Smooth muscle cell (in vitro differentiated cells): ENCODE data around the gene ATP11A. TPM values are rescaled to one million over a fixed set of nuclear protein-coding genes. Genes with fewer than 3 reads are reported as not detected.
"Not testable (repeated sequence)": the region's sequence is repeated elsewhere in the genome, so short reads cannot be mapped to it uniquely, and the experiment has no call there.

Experiments
- DNase-seq: peaks from one replicate; lab custom pipeline; 2025; ENCODE audit not compliant: unreplicated experiment; lab: John Stamatoyannopoulos, UW
- H2AFZ ChIP-seq: fragments of 200-600 bp; sonication (generic); 2 replicates; pipeline ENCODE4 v1.6.0; 2016; ENCODE audit warnings: antibody characterized with exemption, low read depth, mild to moderate bottlenecking
- H3F3A ChIP-seq: fragments of 200-600 bp; sonication (generic); 2 replicates; pipeline ENCODE4 v1.6.0; 2017; ENCODE audit warnings: antibody characterized with exemption, low read depth
- H3K27ac ChIP-seq: fragments of 200-600 bp; sonication (generic); 2 replicates; pipeline ENCODE4 v1.5.1; 2016; ENCODE audit warnings: low read depth, mild to moderate bottlenecking
- H3K27me3 ChIP-seq: fragments of 200-600 bp; sonication (generic); 2 replicates; pipeline ENCODE4 v1.6.1; 2016; ENCODE audit warnings: low read depth, mild to moderate bottlenecking
- H3K36me3 ChIP-seq: fragments of 200-600 bp; sonication (generic); 2 replicates; pipeline ENCODE4 v1.5.1; 2016; ENCODE audit warnings: low read depth
- H3K4me1 ChIP-seq: fragments of 200-600 bp; sonication (generic); 2 replicates; pipeline ENCODE4 v1.5.1; 2016; ENCODE audit warnings: low read depth
- H3K4me2 ChIP-seq: fragments of 200-600 bp; sonication (generic); 2 replicates; pipeline ENCODE4 v1.6.0; 2016; ENCODE audit warnings: mild to moderate bottlenecking
- H3K4me3 ChIP-seq: fragments of 200-600 bp; sonication (generic); 2 replicates; pipeline ENCODE4 v1.5.1; 2016; ENCODE audit warnings: mild to moderate bottlenecking
- H3K79me2 ChIP-seq: fragments of 200-600 bp; sonication (generic); 2 replicates; pipeline ENCODE4 v1.6.0; 2016; ENCODE audit warnings: low read depth, mild to moderate bottlenecking
- H3K9ac ChIP-seq: fragments of 200-600 bp; sonication (generic); 2 replicates; pipeline ENCODE4 v1.6.0; 2016; ENCODE audit warnings: low read depth
- H3K9me3 ChIP-seq: fragments of 200-600 bp; sonication (generic); replicated peaks from 2 replicates; pipeline ENCODE4 v1.5.1; 2016; ENCODE audit warnings: low read depth
- H4K20me1 ChIP-seq: fragments of 200-600 bp; sonication (generic); 2 replicates; pipeline ENCODE4 v1.6.0; 2016; ENCODE audit warnings: low read depth
- WGBS: methylation state at CpG from one replicate; pipeline ENCODE4 v1.1.7; 2016; ENCODE audit warnings: low lambda C conversion rate; 5-methylcytosine and 5-hydroxymethylcytosine counted together
- polyA plus RNA-seq: library from polyadenylated mRNA; unstranded; fragments of >200 nt; fragmentation: Nextera tagmentation; extraction: Ambion mirVana; gene quantifications from 2 replicates; pipeline ENCODE4 v1.2.1, GENCODE V29; 2016
- total RNA-seq: library from RNA; depleted of rRNA; stranded (reverse); fragments of >200 nt; gene quantifications from 2 replicates; pipeline ENCODE4 v1.2.3, GENCODE V29; 2014
- TF ChIP-seq, protein P1 (sequence below): fragments of 200-600 bp; sonication (generic); IDR thresholded peaks from 2 replicates; pipeline ENCODE4 v1.5.1; 2017; ENCODE audit warnings: borderline replicate concordance, mild to moderate bottlenecking, antibody characterized with exemption; ENCODE audit not compliant: insufficient read depth, poor library complexity, severe bottlenecking

Gene ATP11A
- total and polyA plus RNA-seq, 2 experiments from 2014 or later = 6.5 to 7.5 TPM

DNA sequence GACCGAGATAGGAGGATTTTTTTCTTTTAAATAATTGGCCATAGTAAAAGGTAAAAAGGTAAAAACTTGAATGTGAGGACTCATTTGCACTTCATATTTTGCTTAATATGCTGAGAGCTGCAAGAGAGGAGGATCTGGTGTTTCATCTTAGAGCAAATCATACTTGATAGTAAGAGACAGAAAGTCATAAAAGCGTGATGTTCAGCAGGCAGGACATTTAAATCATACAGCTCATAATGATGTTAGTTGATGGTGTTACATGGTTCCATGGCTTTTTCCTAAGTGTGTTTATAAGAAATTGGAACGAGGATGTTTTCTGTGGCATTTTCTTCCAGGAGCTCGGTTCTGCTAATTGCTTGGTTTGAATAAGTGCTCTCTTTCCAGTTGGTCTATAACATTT is 16.3 kb downstream of the ATP11A start:
- Histone ChIP-seq H3F3A (peaks cover 3% of the 10 kb centered on the region), H3K4me1 (peaks cover 31% of the 10 kb centered on the region), H4K20me1 (peaks cover 14% of the 10 kb centered on the region), H3K9ac (no peak overlapping the region), H3K4me3 (no peak overlapping the region), H3K27me3 (no peaks in the 10 kb centered on the region), H3K4me2 (no peak overlapping the region), H3K79me2 (peaks cover 27% of the 10 kb centered on the region), H2AFZ (no peak overlapping the region), H3K36me3 (no peaks in the 10 kb centered on the region), H3K27ac (no peak overlapping the region), H3K9me3 (no peaks in the 10 kb centered on the region)
- 78% methylated on average over 4 of the region's 4 CpGs for WGBS
- TF ChIP-seq, protein P1, sequence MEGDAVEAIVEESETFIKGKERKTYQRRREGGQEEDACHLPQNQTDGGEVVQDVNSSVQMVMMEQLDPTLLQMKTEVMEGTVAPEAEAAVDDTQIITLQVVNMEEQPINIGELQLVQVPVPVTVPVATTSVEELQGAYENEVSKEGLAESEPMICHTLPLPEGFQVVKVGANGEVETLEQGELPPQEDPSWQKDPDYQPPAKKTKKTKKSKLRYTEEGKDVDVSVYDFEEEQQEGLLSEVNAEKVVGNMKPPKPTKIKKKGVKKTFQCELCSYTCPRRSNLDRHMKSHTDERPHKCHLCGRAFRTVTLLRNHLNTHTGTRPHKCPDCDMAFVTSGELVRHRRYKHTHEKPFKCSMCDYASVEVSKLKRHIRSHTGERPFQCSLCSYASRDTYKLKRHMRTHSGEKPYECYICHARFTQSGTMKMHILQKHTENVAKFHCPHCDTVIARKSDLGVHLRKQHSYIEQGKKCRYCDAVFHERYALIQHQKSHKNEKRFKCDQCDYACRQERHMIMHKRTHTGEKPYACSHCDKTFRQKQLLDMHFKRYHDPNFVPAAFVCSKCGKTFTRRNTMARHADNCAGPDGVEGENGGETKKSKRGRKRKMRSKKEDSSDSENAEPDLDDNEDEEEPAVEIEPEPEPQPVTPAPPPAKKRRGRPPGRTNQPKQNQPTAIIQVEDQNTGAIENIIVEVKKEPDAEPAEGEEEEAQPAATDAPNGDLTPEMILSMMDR = no peak
- no peak for DNase-seq

DNA sequence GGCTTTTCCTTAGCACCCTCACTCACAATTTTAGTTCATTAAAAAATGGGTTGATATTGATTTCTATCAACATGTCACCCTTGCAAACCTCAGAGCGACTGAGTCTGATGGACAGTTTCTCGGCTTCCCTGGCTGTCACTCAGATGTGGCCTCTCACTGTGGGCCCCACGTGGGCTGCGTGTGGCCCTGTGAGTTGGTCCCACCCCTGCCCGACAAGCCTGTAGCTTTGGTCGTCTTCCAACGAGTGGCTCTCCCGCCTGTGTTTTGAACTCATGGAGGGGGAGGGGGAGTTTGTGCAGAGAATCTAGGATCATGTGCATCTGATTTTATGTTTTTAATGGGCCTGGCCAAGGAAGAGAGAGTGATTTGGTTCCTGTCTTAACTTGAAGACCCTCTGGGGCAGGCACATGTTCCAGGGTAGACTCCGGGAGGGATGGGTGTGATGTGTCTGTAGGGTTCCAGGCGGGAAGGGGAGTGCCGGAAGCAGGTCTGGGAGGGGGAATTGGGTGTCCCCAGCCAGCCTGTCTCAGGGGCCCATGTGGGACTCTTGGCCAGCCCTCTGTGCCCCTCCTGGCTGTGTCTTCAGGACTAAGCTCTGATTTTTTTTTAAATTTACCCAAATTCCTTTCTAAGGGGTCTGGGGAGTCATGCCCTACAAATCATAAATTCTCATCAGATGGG is 18.9 kb downstream of the ATP11A start:
- WGBS = 70% methylated on average over 11 of the region's 11 CpGs
- TF ChIP-seq, protein P1 = no peak
- H3F3A ChIP-seq = peaks cover 6% of the 10 kb centered on the region
- peaks cover 45% of the 10 kb centered on the region for H3K4me1 ChIP-seq
- H3K4me3 ChIP-seq = no peak overlapping the region
- no peaks in the 10 kb centered on the region for H4K20me1 ChIP-seq
- no peak overlapping the region for H3K9ac ChIP-seq
- no peak overlapping the region for H2AFZ ChIP-seq
- no peak overlapping the region for H3K4me2 ChIP-seq
- no peaks in the 10 kb centered on the region for H3K27me3 ChIP-seq
- H3K9me3 ChIP-seq = no peaks in the 10 kb centered on the region
- no peaks in the 10 kb centered on the region for H3K36me3 ChIP-seq
- no peak for DNase-seq
- H3K27ac ChIP-seq = no peak overlapping the region
- peaks cover 27% of the 10 kb centered on the region for H3K79me2 ChIP-seq

DNA sequence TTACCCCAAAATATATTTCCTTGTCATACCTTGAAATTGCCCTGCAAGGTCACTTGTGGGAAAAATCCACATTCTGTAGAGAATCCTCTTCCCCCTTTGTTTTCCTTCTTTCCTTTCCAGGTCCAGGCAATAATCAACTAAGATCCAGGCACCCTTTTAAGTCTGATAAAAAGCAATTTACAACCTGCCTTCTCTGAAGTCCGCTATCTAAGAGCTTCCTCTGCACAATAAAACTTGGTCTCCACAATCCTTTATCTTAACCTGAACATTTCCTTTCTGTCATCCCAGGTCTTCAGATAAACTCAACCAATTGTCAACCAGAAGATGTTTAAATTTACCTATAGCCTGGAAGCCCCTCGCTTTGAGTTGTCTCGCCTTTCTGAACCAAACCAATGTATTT is 19.5 kb downstream of the ATP11A start:
- not testable (repeated sequence) for H2AFZ ChIP-seq, H3K4me3 ChIP-seq, H3K27ac ChIP-seq, H3K27me3 ChIP-seq, H3K4me2 ChIP-seq, H3K9me3 ChIP-seq, H4K20me1 ChIP-seq, H3F3A ChIP-seq, H3K9ac ChIP-seq, H3K36me3 ChIP-seq, DNase-seq
- peaks cover 40% of the 10 kb centered on the region for H3K4me1 ChIP-seq
- H3K79me2 ChIP-seq = peaks cover 24% of the 10 kb centered on the region
- WGBS = 91% methylated on average over 3 of the region's 3 CpGs

DNA sequence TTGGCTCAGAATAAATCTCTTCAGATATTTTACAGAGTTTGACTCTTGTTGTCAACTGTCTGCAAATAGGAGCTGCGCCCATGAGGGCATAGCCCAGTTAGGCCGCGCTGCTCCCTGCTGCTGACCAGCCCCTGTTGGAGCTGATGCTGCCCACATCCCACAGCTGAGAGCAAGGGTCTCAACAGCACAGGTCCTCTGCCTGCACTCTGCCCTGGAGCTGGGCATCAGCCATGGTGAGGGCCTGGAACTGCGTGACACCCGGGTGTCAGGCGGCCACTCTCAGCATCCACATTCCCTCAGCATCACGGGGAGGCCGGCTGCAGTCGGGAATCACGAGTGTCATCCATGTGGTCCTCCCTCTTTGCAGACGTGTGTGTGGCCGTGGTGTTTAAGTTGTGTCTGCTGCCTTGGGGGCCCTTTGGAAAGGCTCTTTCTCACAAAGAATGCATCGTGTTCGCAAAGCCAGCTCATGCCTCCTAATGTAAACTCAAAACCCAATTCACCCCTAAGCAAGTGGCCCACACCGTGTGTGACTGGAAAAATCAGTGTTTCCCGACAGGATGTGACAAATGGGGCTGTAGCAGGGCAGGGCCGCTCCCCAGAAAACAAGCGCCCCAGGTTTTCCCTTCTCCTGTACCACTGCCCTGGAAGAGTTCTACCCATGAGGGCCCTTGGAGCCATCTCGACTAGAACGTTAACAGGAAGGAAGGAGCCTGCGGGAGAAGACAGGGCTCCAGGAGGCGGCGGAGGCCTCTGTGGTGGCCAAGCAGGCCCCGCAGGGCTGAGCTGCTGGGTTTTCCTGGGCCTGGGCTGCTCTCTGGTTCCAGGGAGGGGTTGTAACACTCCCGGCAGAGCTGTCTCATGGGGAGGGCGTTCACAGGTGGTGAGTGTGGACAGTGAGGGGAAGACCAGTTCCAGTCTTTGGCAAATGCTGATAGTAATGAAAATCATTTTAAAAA is 20.3 kb downstream of the ATP11A start:
- DNase-seq = no peak
- Histone ChIP-seq H3K27me3 (no peaks in the 10 kb centered on the region), H3K9me3 (no peaks in the 10 kb centered on the region), H3K4me2 (no peak overlapping the region), H3K27ac (peak overlapping the region; percentile 49), H3K9ac (no peak overlapping the region), H3K79me2 (peaks cover 20% of the 10 kb centered on the region), H4K20me1 (no peaks in the 10 kb centered on the region), H3K4me1 (peaks cover 33% of the 10 kb centered on the region), H3K36me3 (no peaks in the 10 kb centered on the region), H3F3A (peaks cover 6% of the 10 kb centered on the region), H3K4me3 (no peak overlapping the region), H2AFZ (no peak overlapping the region)
- 67% methylated on average over 26 of the region's 26 CpGs for WGBS
- TF ChIP-seq, protein P1 = no peak
